Measurements from ENCODE around the gene ANKRD53. TPM values are rescaled to one million over a fixed set of nuclear protein-coding genes. Genes with fewer than 3 reads are reported as not detected.

ANKRD53 gene
- total RNA-seq, 4 donors from 2014 or later: 0.27 to 2.8 (median 0.97) TPM

Small RNA genes within 50 kb of the gene (small RNA-seq; reads per million reads assigned to genes)
- gene RN7SL160P: 0 reads per million in 4 donors

Other genes starting within 250 kb of the ANKRD53 start
- gene ADD2, start 210.4 kb upstream of the ANKRD53 start, total RNA-seq: 1 to 10 TPM; 2.4 to 7.8 (median 3.6) TPM
- not detected for gene FIGLA, start 188.0 kb upstream of the ANKRD53 start, total RNA-seq
- gene CLEC4F, start 158.0 kb upstream of the ANKRD53 start, total RNA-seq: 1 to 10 TPM in 2 of 4 donors, not detected in 2; 1.1 TPM
- gene CD207, start 142.8 kb upstream of the ANKRD53 start, total RNA-seq: under 1 TPM in 2 of 4 donors, not detected in 2; 0.39 to 0.92 TPM
- 1 to 10 TPM in 2 of 4 donors, not detected in 2; 1.9 to 2.0 TPM for gene VAX2, start 78.1 kb upstream of the ANKRD53 start, total RNA-seq
- gene ATP6V1B1, start 42.7 kb upstream of the ANKRD53 start, total RNA-seq: under 1 TPM in 1 of 4 donors, not detected in 3; 0.46 TPM
- gene TEX261, start 16.2 kb downstream of the ANKRD53 start, total RNA-seq: 10 to 100 TPM; 24.6 to 41.0 (median 34.9) TPM
- 10 to 100 TPM; 46.7 to 93.8 (median 66.1) TPM for gene NAGK, start 90.0 kb downstream of the ANKRD53 start, total RNA-seq
- gene MCEE, start 151.6 kb downstream of the ANKRD53 start, total RNA-seq: 10 to 100 TPM; 11.9 to 23.7 (median 19.1) TPM
- gene MPHOSPH10, start 152.0 kb downstream of the ANKRD53 start, total RNA-seq: 10 to 100 TPM; 16.2 to 24.6 (median 22.1) TPM
- 10 to 100 TPM; 15.1 to 19.3 (median 16.4) TPM for gene PAIP2B, start 248.5 kb downstream of the ANKRD53 start, total RNA-seq

Measured in gastroesophageal sphincter (tissue), 4 donors.